T-helper 1 cell treated with Interleukin-12 subunit alpha and Interleukin-12 subunit beta and Interleukin-4 antibody, amounts not matched to agents 30 μg/mL and 1 μg/mL, for 36 hours (primary cell): Measurements from ENCODE around the gene CAMTA1.

Experiments used
- H3K27ac Mint-ChIP-seq: one replicate; pipeline ENCODE4 v1.8.0; 2021; ENCODE audit warnings: mild to moderate bottlenecking, mixed read lengths
- H3K27me3 Mint-ChIP-seq: one replicate; pipeline ENCODE4 v1.8.0; 2021; ENCODE audit warnings: low read depth, mixed read lengths
- H3K36me3 Mint-ChIP-seq: one replicate; pipeline ENCODE4 v1.8.0; 2021; ENCODE audit warnings: low read depth, mixed read lengths
- H3K4me1 Mint-ChIP-seq: one replicate; pipeline ENCODE4 v1.8.0; 2021; ENCODE audit warnings: low read depth, mixed read lengths
- H3K4me3 Mint-ChIP-seq: one replicate; pipeline ENCODE4 v1.8.0; 2021; ENCODE audit warnings: mild to moderate bottlenecking, moderate library complexity, mixed read lengths
- H3K9me3 Mint-ChIP-seq: one replicate; pipeline ENCODE4 v1.8.0; 2021; ENCODE audit warnings: mixed read lengths

CAMTA1 gene

GRCh38 chr1:7656557-7657215, 871.4 kb downstream of the CAMTA1 start:
- H3K4me1 Mint-ChIP-seq: no peaks in the 10 kb centered on the region
- no peak overlapping the region for H3K27ac Mint-ChIP-seq
- H3K4me3 Mint-ChIP-seq: no peak overlapping the region
- H3K36me3 Mint-ChIP-seq: no peaks in the 10 kb centered on the region
- no peaks in the 10 kb centered on the region for H3K27me3 Mint-ChIP-seq
- peaks cover 6% of the 10 kb centered on the region for H3K9me3 Mint-ChIP-seq

GRCh38 chr1:7657287-7658016, 872.2 kb downstream of the CAMTA1 start:
- Mint-ChIP-seq H3K27ac (no peak overlapping the region), H3K36me3 (no peaks in the 10 kb centered on the region), H3K9me3 (peaks cover 6% of the 10 kb centered on the region), H3K4me1 (no peaks in the 10 kb centered on the region), H3K4me3 (no peak overlapping the region), H3K27me3 (no peaks in the 10 kb centered on the region)

- no peaks in the 10 kb centered on the region for H3K4me1 Mint-ChIP-seq
- peaks cover 6% of the 10 kb centered on the region for H3K9me3 Mint-ChIP-seq
- H3K27me3 Mint-ChIP-seq: no peaks in the 10 kb centered on the region
- no peaks in the 10 kb centered on the region for H3K36me3 Mint-ChIP-seq
- H3K4me3 Mint-ChIP-seq: no peak overlapping the region
- no peak overlapping the region for H3K27ac Mint-ChIP-seq
Observed at GRCh38 chr1:7658099-7658498, 872.8 kb downstream of the CAMTA1 start.

GRCh38 chr1:7659514-7659913, 874.3 kb downstream of the CAMTA1 start:
- Mint-ChIP-seq H3K4me3 (no peak overlapping the region), H3K27ac (no peak overlapping the region), H3K9me3 (peaks cover 6% of the 10 kb centered on the region), H3K36me3 (no peaks in the 10 kb centered on the region), H3K27me3 (no peaks in the 10 kb centered on the region), H3K4me1 (no peaks in the 10 kb centered on the region)

- Mint-ChIP-seq H3K27ac (no peak overlapping the region), H3K4me1 (no peaks in the 10 kb centered on the region), H3K9me3 (no peaks in the 10 kb centered on the region), H3K36me3 (no peaks in the 10 kb centered on the region), H3K4me3 (no peak overlapping the region), H3K27me3 (no peaks in the 10 kb centered on the region)
Observed at GRCh38 chr1:7663451-7664146, 878.3 kb downstream of the CAMTA1 start.

GRCh38 chr1:7664147-7664892, 879.1 kb downstream of the CAMTA1 start:
- H3K4me1 Mint-ChIP-seq: no peaks in the 10 kb centered on the region
- H3K27me3 Mint-ChIP-seq: no peaks in the 10 kb centered on the region
- no peaks in the 10 kb centered on the region for H3K9me3 Mint-ChIP-seq
- H3K4me3 Mint-ChIP-seq: no peak overlapping the region
- H3K36me3 Mint-ChIP-seq: no peaks in the 10 kb centered on the region
- H3K27ac Mint-ChIP-seq: no peak overlapping the region

- no peaks in the 10 kb centered on the region for H3K4me1 Mint-ChIP-seq
- no peaks in the 10 kb centered on the region for H3K9me3 Mint-ChIP-seq
- no peak overlapping the region for H3K27ac Mint-ChIP-seq
- no peak overlapping the region for H3K4me3 Mint-ChIP-seq
- no peaks in the 10 kb centered on the region for H3K27me3 Mint-ChIP-seq
- no peaks in the 10 kb centered on the region for H3K36me3 Mint-ChIP-seq
Observed at GRCh38 chr1:7664893-7665250, 879.6 kb downstream of the CAMTA1 start.

- Mint-ChIP-seq H3K4me3 (no peak overlapping the region), H3K4me1 (no peaks in the 10 kb centered on the region), H3K36me3 (no peaks in the 10 kb centered on the region), H3K27me3 (no peaks in the 10 kb centered on the region), H3K9me3 (no peaks in the 10 kb centered on the region), H3K27ac (no peak overlapping the region)
Observed at GRCh38 chr1:7666249-7666648, 881.0 kb downstream of the CAMTA1 start.

- no peaks in the 10 kb centered on the region for H3K27me3 Mint-ChIP-seq
- no peaks in the 10 kb centered on the region for H3K9me3 Mint-ChIP-seq
- no peak overlapping the region for H3K4me3 Mint-ChIP-seq
- H3K27ac Mint-ChIP-seq: no peak overlapping the region
- H3K36me3 Mint-ChIP-seq: no peaks in the 10 kb centered on the region
- no peaks in the 10 kb centered on the region for H3K4me1 Mint-ChIP-seq
Observed at GRCh38 chr1:7667159-7667558, 881.9 kb downstream of the CAMTA1 start.

- Mint-ChIP-seq H3K4me1 (no peaks in the 10 kb centered on the region), H3K36me3 (no peaks in the 10 kb centered on the region), H3K4me3 (no peak overlapping the region), H3K27me3 (no peaks in the 10 kb centered on the region), H3K9me3 (no peaks in the 10 kb centered on the region), H3K27ac (no peak overlapping the region)
Observed at GRCh38 chr1:7667625-7668218, 882.5 kb downstream of the CAMTA1 start.

GRCh38 chr1:7669559-7670311, 884.5 kb downstream of the CAMTA1 start:
- H3K4me3 Mint-ChIP-seq: no peak overlapping the region
- no peaks in the 10 kb centered on the region for H3K4me1 Mint-ChIP-seq
- H3K9me3 Mint-ChIP-seq: no peaks in the 10 kb centered on the region
- no peaks in the 10 kb centered on the region for H3K27me3 Mint-ChIP-seq
- no peaks in the 10 kb centered on the region for H3K36me3 Mint-ChIP-seq
- H3K27ac Mint-ChIP-seq: no peak overlapping the region

- H3K27ac Mint-ChIP-seq: no peak overlapping the region
- H3K36me3 Mint-ChIP-seq: no peaks in the 10 kb centered on the region
- no peaks in the 10 kb centered on the region for H3K9me3 Mint-ChIP-seq
- no peak overlapping the region for H3K4me3 Mint-ChIP-seq
- H3K27me3 Mint-ChIP-seq: no peaks in the 10 kb centered on the region
- H3K4me1 Mint-ChIP-seq: no peaks in the 10 kb centered on the region
Observed at GRCh38 chr1:7670334-7671145, 885.3 kb downstream of the CAMTA1 start.

GRCh38 chr1:7671146-7671465, 885.9 kb downstream of the CAMTA1 start:
- Mint-ChIP-seq H3K27ac (no peak overlapping the region), H3K4me1 (no peaks in the 10 kb centered on the region), H3K9me3 (no peaks in the 10 kb centered on the region), H3K4me3 (no peak overlapping the region), H3K27me3 (no peaks in the 10 kb centered on the region), H3K36me3 (no peaks in the 10 kb centered on the region)
